ENCODE results near the gene HES5.

HES5 gene

DNA sequence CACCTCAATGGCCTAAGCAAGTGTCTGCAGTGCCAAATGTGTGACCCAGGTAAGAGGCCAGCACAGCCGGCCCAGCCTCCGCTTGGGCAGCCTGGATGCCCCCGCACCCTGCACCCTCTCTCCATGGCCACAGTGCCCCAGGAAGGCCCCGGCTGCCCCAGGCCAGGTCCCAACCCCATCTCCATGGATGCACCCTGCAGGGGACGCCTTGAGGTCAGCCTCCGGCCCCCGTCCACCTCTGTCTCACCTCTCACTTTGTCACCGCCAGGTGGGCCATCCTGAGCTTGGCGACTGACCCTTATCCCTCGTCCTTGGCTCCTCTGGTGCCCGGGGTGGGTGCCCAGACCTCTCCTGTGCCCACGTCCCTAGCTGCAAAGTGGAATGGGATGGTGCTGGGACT lies 28.4 kb upstream of the HES5 start:
- TF ChIP-seq MYC (IDR thresholded peaks at IDR 0.05; ENCODE audit: low read depth, low read length) (no peak), POLR2A (IDR thresholded peaks at IDR 0.05; ENCODE audit: extremely low read depth, insufficient read length) (no peak)
- TF ChIP-seq, protein P1, sequence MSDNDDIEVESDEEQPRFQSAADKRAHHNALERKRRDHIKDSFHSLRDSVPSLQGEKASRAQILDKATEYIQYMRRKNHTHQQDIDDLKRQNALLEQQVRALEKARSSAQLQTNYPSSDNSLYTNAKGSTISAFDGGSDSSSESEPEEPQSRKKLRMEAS (IDR thresholded peaks at IDR 0.05; ENCODE audit: low read depth, low read length): no peak
- TF ChIP-seq, protein P2, sequence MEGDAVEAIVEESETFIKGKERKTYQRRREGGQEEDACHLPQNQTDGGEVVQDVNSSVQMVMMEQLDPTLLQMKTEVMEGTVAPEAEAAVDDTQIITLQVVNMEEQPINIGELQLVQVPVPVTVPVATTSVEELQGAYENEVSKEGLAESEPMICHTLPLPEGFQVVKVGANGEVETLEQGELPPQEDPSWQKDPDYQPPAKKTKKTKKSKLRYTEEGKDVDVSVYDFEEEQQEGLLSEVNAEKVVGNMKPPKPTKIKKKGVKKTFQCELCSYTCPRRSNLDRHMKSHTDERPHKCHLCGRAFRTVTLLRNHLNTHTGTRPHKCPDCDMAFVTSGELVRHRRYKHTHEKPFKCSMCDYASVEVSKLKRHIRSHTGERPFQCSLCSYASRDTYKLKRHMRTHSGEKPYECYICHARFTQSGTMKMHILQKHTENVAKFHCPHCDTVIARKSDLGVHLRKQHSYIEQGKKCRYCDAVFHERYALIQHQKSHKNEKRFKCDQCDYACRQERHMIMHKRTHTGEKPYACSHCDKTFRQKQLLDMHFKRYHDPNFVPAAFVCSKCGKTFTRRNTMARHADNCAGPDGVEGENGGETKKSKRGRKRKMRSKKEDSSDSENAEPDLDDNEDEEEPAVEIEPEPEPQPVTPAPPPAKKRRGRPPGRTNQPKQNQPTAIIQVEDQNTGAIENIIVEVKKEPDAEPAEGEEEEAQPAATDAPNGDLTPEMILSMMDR (IDR thresholded peaks at IDR 0.05; ENCODE audit: low read depth, low read length): no peak
- no peak for DNase-seq (ENCODE audit: low read depth)
- H3K4me3 ChIP-seq (ENCODE audit: low read depth, low read length): no peak overlapping the region

DNA sequence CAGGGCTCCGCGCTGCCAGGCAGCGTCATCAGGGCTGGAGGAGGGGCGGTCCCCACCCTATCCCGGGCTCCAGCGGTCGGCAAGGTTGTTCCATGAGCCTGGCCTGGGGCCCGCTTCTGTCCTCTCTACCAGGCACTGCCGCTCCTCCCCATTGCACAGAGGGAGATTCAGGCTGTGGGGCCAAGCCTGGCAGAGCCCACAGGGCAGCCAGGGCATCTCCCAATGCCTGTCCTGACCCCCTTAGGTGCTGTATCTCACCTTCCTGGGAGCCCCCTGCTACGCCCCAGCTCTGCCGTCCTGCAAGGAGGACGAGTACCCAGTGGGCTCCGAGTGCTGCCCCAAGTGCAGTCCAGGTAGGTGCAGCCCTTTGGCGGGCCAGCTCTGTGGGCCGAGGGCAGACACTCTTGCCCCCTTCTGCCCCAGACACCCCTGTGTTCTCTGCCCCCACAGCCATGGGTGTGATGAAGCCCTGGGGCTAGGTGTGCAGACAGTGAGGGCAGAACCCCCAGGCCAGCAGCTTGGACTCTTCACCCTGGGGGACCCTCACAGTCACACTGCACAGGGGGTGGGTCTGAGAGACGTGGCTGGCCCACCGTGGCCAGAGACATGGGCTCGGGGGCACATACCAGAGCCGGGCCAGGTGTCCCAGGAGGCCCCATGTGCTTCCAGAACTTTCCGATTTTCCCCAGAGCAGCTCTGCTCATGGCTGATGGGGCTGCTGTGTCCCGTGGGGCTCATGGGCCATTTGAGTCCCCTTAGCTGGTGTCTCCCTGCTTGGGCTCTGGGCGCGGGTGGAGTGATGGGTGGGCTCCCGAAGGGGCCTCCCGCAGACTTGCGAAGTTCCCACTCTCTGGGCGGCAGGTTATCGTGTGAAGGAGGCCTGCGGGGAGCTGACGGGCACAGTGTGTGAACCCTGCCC lies 27.7 kb upstream of the HES5 start:
- TF ChIP-seq, protein P1 (IDR thresholded peaks at IDR 0.05; ENCODE audit: low read depth, low read length): no peak
- TF ChIP-seq MYC (IDR thresholded peaks at IDR 0.05; ENCODE audit: low read depth, low read length): no peak
- DNase-seq (ENCODE audit: low read depth): no peak
- no peak overlapping the region for H3K4me3 ChIP-seq (ENCODE audit: low read depth, low read length)

DNA sequence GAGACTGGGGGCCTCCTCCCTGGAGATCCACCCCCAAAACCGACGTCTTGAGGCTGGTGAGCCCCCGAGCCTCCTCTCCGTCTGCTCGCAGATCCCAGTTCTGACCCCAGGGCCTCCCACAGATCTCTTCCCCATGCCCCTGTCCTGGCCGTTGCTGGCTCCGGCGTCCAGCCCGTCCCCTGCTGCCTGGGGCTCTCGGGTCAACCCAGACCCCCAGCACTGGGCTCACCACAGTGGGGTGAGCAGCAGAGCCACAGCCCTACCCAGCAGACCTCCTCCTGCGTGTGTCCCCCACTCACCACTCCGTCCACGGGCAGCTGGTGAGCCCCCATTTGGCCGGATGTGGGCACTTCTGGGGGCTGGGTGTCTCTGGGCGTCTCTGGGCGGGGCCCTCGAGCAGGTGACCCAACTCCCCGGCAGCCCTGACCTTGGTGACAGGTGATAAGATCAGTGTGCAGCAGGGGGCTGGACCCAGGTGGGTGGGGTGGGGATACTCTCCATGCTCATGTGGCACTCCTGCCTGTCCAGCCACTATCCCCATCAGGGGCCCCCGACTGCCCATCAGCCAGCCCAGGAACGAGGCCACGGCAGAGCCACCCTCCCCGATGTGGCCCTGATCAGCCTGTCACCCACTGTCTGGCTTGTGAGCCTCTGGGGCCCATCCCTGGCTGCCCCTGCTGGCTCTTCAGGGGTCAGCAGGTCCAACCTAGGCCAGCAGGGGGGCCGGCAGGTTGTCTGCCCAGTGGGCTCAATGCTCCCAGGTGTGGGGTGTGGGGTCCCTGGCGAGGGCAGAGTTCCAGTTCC lies 26.8 kb upstream of the HES5 start:
- TF ChIP-seq MYC (IDR thresholded peaks at IDR 0.05; ENCODE audit: low read depth, low read length): no peak
- TF ChIP-seq, protein P1 (IDR thresholded peaks at IDR 0.05; ENCODE audit: low read depth, low read length): no peak
- TF ChIP-seq POLR2A (IDR thresholded peaks at IDR 0.05; ENCODE audit: extremely low read depth, insufficient read length): no peak
- TF ChIP-seq, protein P2 (IDR thresholded peaks at IDR 0.05; ENCODE audit: low read depth, low read length): no peak

DNA sequence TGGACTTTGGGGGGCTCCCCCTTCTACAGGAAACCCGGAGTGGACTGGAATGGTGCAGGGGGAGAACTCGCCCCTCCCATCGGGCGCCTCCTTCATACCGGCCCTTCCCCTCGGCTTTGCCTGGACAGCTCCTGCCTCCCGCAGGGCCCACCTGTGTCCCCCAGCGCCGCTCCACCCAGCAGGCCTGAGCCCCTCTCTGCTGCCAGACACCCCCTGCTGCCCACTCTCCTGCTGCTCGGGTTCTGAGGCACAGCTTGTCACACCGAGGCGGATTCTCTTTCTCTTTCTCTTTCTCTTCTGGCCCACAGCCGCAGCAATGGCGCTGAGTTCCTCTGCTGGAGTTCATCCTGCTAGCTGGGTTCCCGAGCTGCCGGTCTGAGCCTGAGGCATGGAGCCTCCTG lies 26.2 kb upstream of the HES5 start, which contains the start of gene TNFRSF14:
TSS of gene TNFRSF14 (plus strand) at position 95 of the 401 bp plus-strand sequence. CDS start at position 389, 294 bp downstream.
- peak within 1 kb of the TSS; percentile 61 for H3K4me3 ChIP-seq (ENCODE audit: low read depth, low read length)
- TF ChIP-seq, protein P1 (IDR thresholded peaks at IDR 0.05; ENCODE audit: low read depth, low read length): no peak
- no peak for TF ChIP-seq POLR2A (IDR thresholded peaks at IDR 0.05; ENCODE audit: extremely low read depth, insufficient read length)
- TF ChIP-seq, protein P2 (IDR thresholded peaks at IDR 0.05; ENCODE audit: low read depth, low read length): no peak
- TF ChIP-seq MYC (IDR thresholded peaks at IDR 0.05; ENCODE audit: low read depth, low read length): no peak
- peak; percentile 79 for DNase-seq (ENCODE audit: low read depth)

More for the DNA sequence above, 26.8 kb upstream of the HES5 start:
- peak; percentile 31 for DNase-seq (ENCODE audit: low read depth)
- H3K4me3 ChIP-seq (ENCODE audit: low read depth, low read length): peak overlapping the region; percentile 61

DNA sequence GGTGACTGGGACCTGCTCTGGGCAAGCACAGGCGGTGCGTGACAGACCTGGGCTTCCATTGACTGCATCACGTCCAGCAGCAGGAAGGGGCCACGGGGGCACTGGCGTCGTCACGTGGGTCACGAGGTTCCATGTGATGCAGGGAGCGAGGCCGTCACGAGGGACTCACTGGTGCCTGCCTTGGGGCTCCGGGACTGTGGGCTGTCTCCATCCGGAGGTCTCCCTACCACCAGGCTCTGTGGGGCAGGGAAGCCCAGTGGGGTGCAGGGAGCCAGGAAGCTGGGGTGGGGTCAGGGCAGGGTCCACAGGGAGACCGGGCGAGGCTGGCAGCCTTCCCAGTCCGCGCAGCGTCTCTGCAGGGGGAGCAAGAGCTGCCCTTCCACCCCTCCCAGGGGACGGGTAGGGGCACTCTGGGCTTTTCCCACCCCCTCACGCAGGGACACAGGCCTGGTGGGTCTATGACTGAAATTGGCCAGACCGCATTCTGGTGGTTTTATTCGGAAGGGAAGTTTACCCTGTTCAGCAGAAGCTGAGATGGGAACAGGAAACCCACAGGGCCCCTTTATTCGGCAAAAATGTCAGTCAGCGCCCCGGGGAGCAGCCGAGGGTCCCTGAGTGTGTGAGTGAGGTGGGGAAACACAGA lies 25.7 kb upstream of the HES5 start:
- peak overlapping the region; percentile 61 for H3K4me3 ChIP-seq (ENCODE audit: low read depth, low read length)
- TF ChIP-seq POLR2A (IDR thresholded peaks at IDR 0.05; ENCODE audit: extremely low read depth, insufficient read length) (peak; percentile 16), MYC (IDR thresholded peaks at IDR 0.05; ENCODE audit: low read depth, low read length) (peak; percentile 60)
- TF ChIP-seq, protein P2 (IDR thresholded peaks at IDR 0.05; ENCODE audit: low read depth, low read length): no peak
- TF ChIP-seq, protein P1 (IDR thresholded peaks at IDR 0.05; ENCODE audit: low read depth, low read length): peak; percentile 95
- DNase-seq (ENCODE audit: low read depth): peak; percentile 95
